Upper lobe of left lung (tissue), 6 donors: ENCODE results near the gene ARFIP1. TPM values are rescaled to one million over a fixed set of nuclear protein-coding genes. Genes with fewer than 3 reads are reported as not detected.

ENCODE experiments used
- ATAC-seq, 2 donors: fragments of 200-7000 bp; cut with Tn5 transposase; one replicate each; pipeline ENCODE4 v1.9.1; 2022; ENCODE audit warnings: mild to moderate bottlenecking in 2 of 2, moderate library complexity in 2 of 2; ENCODE audit not compliant: low FRiP score in 2 of 2
- DNase-seq, 2 donors: peaks; one replicate each; pipeline ENCODE4 v3.0.0-alpha.2; 2019 to 2020
- H3K27ac ChIP-seq, 4 donors: fragments of 200-600 bp; sonication (generic); one replicate each; pipeline ENCODE4 v1.5.1; 2016 to 2019
- H3K27me3 ChIP-seq, 4 donors: fragments of 200-600 bp; sonication (generic); one replicate each; pipeline ENCODE4 v1.5.1; 2017 to 2019
- H3K36me3 ChIP-seq, 4 donors: fragments of 200-600 bp; sonication (generic); one replicate each; pipeline ENCODE4 v1.5.1; 2016 to 2019
- H3K4me1 ChIP-seq, 4 donors: fragments of 200-600 bp; sonication (generic); one replicate each; pipeline ENCODE4 v1.5.1; 2018 to 2019
- H3K4me3 ChIP-seq, 4 donors: fragments of 200-600 bp; sonication (generic); one replicate each; pipeline ENCODE4 v1.5.1; 2017 to 2019; ENCODE audit warnings: mild to moderate bottlenecking in 2 of 4, moderate library complexity in 1 of 4
- H3K9me3 ChIP-seq, 4 donors: fragments of 200-600 bp; sonication (generic); one replicate each; pipeline ENCODE4 v1.5.1; 2018 to 2019
- EP300 ChIP-seq, 4 donors: sonication (generic); formaldehyde crosslinking; IDR thresholded peaks; one replicate each; pipeline ENCODE4 v1.5.1; 2017; ENCODE audit warnings: antibody characterized with exemption in 4 of 4, control low read depth in 2 of 4
- POLR2A ChIP-seq, 4 donors: fragments of 450-650 bp; IDR thresholded peaks; one replicate each; pipeline ENCODE4 v1.5.1; 2016 to 2017; ENCODE audit warnings: antibody characterized with exemption in 4 of 4, mild to moderate bottlenecking in 2 of 4
- POLR2AphosphoS5 ChIP-seq, 2 donors: sonication (generic); formaldehyde crosslinking; IDR thresholded peaks; one replicate each; pipeline ENCODE4 v1.5.1; 2017; ENCODE audit warnings: antibody characterized with exemption in 2 of 2
- WGBS, 2 donors: methylation state at CpG; one replicate each; pipeline ENCODE4 v1.1.5; 2017 to 2018; 5-methylcytosine and 5-hydroxymethylcytosine counted together
- total RNA-seq, 6 donors: library from RNA; depleted of rRNA in 4 of 6; stranded (reverse); fragments of >200 nt in 4 of 6; gene quantifications; one replicate each; pipeline versions ENCODE4 v1.1.0 to v1.2.1, GENCODE V29; 2016 to 2021
- TF ChIP-seq, protein P1 (sequence below), 6 experiments: fragments of 450-650 bp in 4 of 6; fragments of 200-600 bp in 2 of 6; sonication (generic) in 2 of 6; IDR thresholded peaks; one replicate each; pipeline ENCODE4 v1.5.1; 2016 to 2019; ENCODE audit warnings: antibody characterized with exemption in 6 of 6
- donor health status: DM: no; HTN: no; CAD: no; lungs with moderate emphysema.
- donor health status: DM: no; HTN: yes; CAD: no; lungs with severe emphysema.

ARFIP1 gene
- total RNA-seq, 6 donors from 2014 or later: 17.8 to 54.0 (median 30.4) TPM

DNA sequence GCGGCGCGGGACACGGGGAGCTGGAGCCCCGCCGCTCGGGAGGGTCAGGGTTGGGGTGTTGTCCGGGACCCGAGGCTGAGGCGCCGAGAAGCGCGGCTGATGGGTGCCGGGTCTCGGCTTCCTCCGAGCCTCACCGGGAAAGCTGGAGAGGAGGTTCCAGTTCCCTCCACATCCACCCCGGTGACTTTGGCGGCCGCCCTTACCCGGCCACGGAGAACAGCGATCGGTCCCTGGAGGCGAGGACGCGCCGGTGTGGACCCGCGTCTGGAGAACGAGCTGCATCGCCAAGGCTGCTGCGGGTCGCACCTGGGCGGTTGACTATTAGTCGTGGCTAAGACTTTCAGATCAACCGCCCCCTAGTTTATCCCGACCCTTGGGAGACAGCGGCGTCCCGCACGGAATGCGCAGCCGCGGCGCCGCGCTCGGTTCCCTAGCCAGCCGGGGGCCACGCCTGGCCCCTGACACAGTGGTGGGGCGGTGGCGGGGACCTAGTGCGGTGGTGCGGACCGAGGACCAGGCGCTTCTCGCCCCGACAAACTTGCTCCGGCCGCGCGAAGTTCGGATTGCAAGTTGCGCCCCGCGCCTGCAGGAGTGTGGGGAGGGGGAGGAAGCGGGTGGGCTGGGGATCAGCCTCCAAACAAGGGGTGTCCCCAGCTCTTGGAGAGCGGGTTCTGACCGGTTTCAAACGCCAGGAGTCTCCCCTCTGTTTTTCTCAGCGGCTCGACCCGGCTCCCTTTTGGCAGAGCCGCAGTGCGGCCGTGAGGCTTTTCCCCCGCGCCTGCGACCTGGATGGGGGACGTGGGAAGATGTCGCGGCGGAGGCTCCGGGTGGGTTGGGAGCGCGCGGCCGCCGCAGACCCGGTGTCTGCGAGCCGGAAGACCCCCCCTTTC is 156.9 kb downstream of the ARFIP1 start:
- TF ChIP-seq, protein P1, sequence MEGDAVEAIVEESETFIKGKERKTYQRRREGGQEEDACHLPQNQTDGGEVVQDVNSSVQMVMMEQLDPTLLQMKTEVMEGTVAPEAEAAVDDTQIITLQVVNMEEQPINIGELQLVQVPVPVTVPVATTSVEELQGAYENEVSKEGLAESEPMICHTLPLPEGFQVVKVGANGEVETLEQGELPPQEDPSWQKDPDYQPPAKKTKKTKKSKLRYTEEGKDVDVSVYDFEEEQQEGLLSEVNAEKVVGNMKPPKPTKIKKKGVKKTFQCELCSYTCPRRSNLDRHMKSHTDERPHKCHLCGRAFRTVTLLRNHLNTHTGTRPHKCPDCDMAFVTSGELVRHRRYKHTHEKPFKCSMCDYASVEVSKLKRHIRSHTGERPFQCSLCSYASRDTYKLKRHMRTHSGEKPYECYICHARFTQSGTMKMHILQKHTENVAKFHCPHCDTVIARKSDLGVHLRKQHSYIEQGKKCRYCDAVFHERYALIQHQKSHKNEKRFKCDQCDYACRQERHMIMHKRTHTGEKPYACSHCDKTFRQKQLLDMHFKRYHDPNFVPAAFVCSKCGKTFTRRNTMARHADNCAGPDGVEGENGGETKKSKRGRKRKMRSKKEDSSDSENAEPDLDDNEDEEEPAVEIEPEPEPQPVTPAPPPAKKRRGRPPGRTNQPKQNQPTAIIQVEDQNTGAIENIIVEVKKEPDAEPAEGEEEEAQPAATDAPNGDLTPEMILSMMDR (IDR thresholded peaks at IDR 0.05): peak in 1 of 6 experiments; percentile 1
- TF ChIP-seq POLR2AphosphoS5 (IDR thresholded peaks at IDR 0.05) (no peak), EP300 (IDR thresholded peaks at IDR 0.05) (no peak), POLR2A (IDR thresholded peaks at IDR 0.05) (no peak)
- Histone ChIP-seq H3K27me3 (peaks cover 0 to 16% (median 7%) of the 10 kb centered on the region in 4 donors), H3K4me3 (peak overlapping the region; percentile 63 to 81 (median 76)), H3K9me3 (no peaks in the 10 kb centered on the region), H3K4me1 (peaks cover 18 to 46% (median 30%) of the 10 kb centered on the region in 4 donors), H3K36me3 (no peaks in the 10 kb centered on the region), H3K27ac (peak overlapping the region; percentile 80 to 91 (median 82))
- ATAC-seq: peak; percentile 37 to 59
- 0 to 1% methylated on average over 27 to 40 of the region's 93 CpGs for WGBS, 2 donors
- DNase-seq: peak in 1 of 2 donors; percentile 88

DNA sequence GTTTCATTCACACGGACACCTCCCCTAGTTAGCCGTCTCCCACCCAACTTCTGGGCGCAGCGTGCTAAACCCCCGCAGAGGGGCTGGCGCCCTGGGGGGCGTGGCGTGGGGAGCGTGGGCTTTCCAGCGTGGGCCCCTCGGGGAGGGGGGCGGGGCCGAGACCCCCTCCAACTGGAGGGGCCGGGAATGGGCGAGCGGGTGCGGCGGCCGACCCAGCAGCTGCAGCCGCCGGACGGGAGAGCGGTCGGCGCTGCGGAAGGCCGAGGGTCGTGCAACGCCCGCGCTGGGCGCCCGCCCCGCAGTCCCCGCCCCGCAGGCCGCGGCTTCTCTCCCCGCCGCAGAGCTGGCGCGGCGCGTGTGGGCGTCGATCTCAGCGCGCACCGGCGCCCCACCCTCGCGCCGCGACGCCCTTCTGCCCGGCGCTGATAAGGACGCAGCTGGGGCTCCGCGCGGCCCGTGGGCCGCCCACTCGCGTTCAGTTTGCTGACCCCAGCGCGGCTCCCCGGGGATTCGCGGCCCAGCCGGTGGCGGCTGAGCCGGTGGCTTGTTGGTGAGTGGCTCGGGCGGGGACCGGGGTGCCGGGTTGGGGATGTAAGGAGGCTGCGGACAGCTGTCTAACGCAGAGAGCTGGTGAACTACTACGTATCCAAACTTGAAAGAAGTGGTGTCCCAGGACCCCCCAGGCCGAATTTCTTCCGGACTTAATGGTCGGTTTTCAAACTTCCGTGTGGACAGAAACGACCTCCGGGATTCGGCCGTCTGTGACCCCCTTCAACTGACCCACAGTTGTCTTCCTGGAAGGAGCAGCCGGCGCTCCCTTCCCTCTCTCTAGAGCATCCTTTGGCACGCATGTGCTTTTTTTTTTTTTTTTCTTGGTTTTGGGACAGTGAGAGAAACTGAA is 157.8 kb downstream of the ARFIP1 start:
- H3K9me3 ChIP-seq: no peaks in the 10 kb centered on the region
- peak overlapping the region; percentile 63 to 81 (median 76) for H3K4me3 ChIP-seq
- ATAC-seq (peak in 1 of 2 donors; percentile 88), DNase-seq (peak in 1 of 2 donors; percentile 90)
- peak in 1 of 4 donors; percentile 50 for TF ChIP-seq POLR2A (IDR thresholded peaks at IDR 0.05)
- TF ChIP-seq, protein P1 (IDR thresholded peaks at IDR 0.05): no peak
- H3K4me1 ChIP-seq: peaks cover 18 to 46% (median 30%) of the 10 kb centered on the region in 4 donors
- H3K36me3 ChIP-seq: no peaks in the 10 kb centered on the region
- 1 to 3% methylated on average over 17 to 37 of the region's 91 CpGs for WGBS, 2 donors
- H3K27me3 ChIP-seq: peaks cover 0 to 16% (median 7%) of the 10 kb centered on the region in 4 donors
- peak overlapping the region; percentile 80 to 91 (median 82) for H3K27ac ChIP-seq

DNA sequence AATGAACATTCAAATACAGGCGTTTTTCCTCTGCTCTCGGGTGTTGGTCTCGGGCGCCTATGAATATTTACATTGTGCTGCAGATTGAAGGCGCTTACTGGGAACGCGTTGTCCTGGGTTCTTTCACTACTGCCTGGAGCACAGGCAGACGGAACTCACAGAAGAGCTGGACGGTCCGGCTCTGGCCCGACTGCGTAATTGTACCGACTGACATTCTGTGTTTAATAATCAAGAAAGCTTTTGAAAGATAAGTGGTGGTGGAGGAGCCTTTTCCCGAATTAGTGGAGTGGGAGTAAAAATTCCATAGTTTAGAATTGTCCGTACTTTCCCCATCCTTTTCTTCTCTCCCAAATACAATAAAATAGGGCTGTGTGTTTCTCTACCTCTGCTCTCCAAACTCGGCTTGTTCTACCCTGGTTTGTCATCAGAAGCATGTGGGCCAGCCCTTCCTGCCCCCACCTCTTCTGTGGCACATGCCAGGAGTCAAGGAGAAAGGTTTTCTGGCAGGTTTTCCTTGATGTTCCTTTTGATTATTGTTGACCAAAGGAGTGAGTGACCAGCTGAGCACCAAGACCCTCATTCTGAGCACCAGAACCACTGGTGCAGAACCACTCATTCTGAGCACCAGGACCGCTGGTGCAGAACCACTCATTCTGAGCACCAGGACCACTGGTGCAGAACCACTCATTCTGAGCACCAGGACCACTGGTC is 158.6 kb downstream of the ARFIP1 start:
- no peak for TF ChIP-seq EP300 (IDR thresholded peaks at IDR 0.05)
- no peak for TF ChIP-seq POLR2AphosphoS5 (IDR thresholded peaks at IDR 0.05)
- TF ChIP-seq POLR2A (IDR thresholded peaks at IDR 0.05): no peak
- TF ChIP-seq, protein P1 (IDR thresholded peaks at IDR 0.05): no peak
- Histone ChIP-seq H3K9me3 (no peaks in the 10 kb centered on the region), H3K4me1 (peaks cover 18 to 46% (median 30%) of the 10 kb centered on the region in 4 donors), H3K4me3 (peak overlapping the region in 3 of 4 donors; percentile 63 to 81 (median 80)), H3K36me3 (peaks cover 0 to 5% (median 2%) of the 10 kb centered on the region in 4 donors), H3K27ac (peak overlapping the region; percentile 80 to 91 (median 82)), H3K27me3 (peaks cover 0 to 16% (median 7%) of the 10 kb centered on the region in 4 donors)
- DNase-seq (peak in 1 of 2 donors; percentile 48), ATAC-seq (peak in 1 of 2 donors; percentile 6)
- 17 to 20% methylated on average over 17 of the region's 17 CpGs for WGBS, 2 donors

DNA sequence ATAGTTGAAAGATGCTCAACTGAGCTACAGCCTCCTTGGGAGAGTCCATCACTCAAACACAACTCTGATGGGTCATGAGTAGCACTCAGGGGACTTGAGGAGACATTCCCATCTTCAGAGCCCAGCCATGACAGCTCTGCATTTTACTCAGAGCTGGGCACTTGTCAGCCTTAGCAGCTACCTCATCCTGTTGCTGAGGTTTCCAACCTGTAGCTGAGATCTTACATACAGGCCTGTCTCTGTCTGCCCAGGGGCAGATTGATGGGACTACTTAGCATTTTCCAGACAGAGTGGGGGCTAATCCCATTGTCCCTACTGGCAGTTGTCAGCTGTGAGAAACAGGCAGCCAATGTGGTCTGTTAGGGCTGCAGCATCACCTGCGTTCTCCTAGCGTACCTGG is 159.9 kb downstream of the ARFIP1 start:
- H3K27ac ChIP-seq: no peak overlapping the region
- DNase-seq: no peak

More for the DNA sequence above, 159.9 kb downstream of the ARFIP1 start:
- TF ChIP-seq EP300 (IDR thresholded peaks at IDR 0.05) (no peak), POLR2AphosphoS5 (IDR thresholded peaks at IDR 0.05) (no peak), POLR2A (IDR thresholded peaks at IDR 0.05) (no peak)
- TF ChIP-seq, protein P1 (IDR thresholded peaks at IDR 0.05): no peak
- H3K36me3 ChIP-seq: peaks cover 0 to 13% (median 4%) of the 10 kb centered on the region in 4 donors
- whole genome bisulfite sequencing, 2 donors: 86 to 100% methylated on average over 2 of the region's 2 CpGs
- peaks cover 18 to 46% (median 30%) of the 10 kb centered on the region in 4 donors for H3K4me1 ChIP-seq
- H3K9me3 ChIP-seq: no peaks in the 10 kb centered on the region
- H3K4me3 ChIP-seq: peak overlapping the region in 1 of 4 donors; percentile 81
- H3K27me3 ChIP-seq: peaks cover 0 to 16% (median 7%) of the 10 kb centered on the region in 4 donors
- no peak for ATAC-seq
